Measurements from ENCODE around the gene DNLZ. TPM values are rescaled to one million over a fixed set of nuclear protein-coding genes. Genes with fewer than 3 reads are reported as not detected.

The DNLZ gene
- total and polyA plus RNA-seq, 9 of the 15 experiments (the other 6 are each of a cell fraction or from before 2014, with no cell fraction given) = 0.17 to 44.6 (median 3.4) TPM

- TF ChIP-seq GTF3C2 (IDR thresholded peaks at IDR 0.05; ENCODE audit: borderline replicate concordance, extremely low read depth, insufficient read length) (no peak), DDX20 (tag; IDR thresholded peaks at IDR 0.05; ENCODE audit: low read depth) (no peak), MYBL2 (IDR thresholded peaks at IDR 0.05; ENCODE audit: low read depth) (0 out of 2 replicates have a peak, but pooled peaks have one; percentile 37), MYBL2 (CRISPR knock-in tag; IDR thresholded peaks at IDR 0.05; ENCODE audit: borderline replicate concordance) (no peak), ADNP (tag; IDR thresholded peaks at IDR 0.05) (peak; percentile 38; the same call in 1 of the 2 replicates), PRDM10 (IDR thresholded peaks at IDR 0.05; ENCODE audit: partially characterized antibody) (no peak), THRA (IDR thresholded peaks at IDR 0.05) (no peak), ZNF583 (CRISPR knock-in tag; IDR thresholded peaks at IDR 0.05) (no peak), STAT6 (CRISPR knock-in tag; IDR thresholded peaks at IDR 0.05) (no peak), MNT (conservative IDR thresholded peaks at IDR 0.05) (no peak), EP400 (IDR thresholded peaks at IDR 0.05) (no peak), NCOR1 (IDR thresholded peaks at IDR 0.05) (no peak)
Measured at GRCh38 chr9:136309806-136310220, 53.7 kb downstream of the DNLZ start (continued).

Data from K562 (cell line).